ENCODE data around the gene SRBD1. TPM values are rescaled to one million over a fixed set of nuclear protein-coding genes. Genes with fewer than 3 reads are reported as not detected.
A peak's percentile ranks its signal among the peaks of the same experiment; 100 is the strongest.

The SRBD1 gene
- total RNA-seq, 1 experiment from 2014 or later = 20.6 TPM

DNA sequence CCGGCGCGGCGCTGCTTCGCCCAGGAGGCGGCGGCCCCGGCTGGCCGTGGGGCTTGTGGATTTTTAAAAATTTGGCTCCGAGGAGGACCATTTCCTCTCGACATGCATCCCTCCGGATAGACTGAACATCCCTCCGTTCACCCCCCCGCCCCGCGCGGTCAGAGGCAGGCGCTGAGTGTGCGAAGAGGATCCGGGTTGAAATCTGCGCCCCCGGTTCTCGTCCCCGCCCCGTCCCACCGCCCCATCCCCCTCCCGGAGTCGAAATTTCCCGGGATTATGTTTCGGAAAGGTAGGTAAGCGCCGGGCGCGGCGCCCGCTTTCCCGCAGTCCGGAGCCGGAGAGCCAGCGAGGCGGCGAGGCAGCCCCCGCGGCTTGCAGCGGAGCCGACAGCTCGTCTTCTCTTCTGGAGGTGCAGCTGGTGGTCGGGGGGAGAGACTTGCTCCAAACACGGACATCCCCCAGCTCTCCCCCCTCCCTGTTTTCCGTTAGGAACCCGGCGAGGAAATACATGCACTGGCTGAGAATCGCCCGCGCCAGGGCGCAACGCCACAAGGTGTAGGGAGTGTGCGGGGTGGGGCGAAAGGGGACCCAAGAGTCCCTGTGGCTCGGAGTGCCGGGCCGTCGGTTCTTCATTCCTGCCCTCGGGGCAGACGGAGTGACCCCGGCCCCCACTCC lies 40.5 kb upstream of the SRBD1 start, which contains the start of gene PRKCE:
PRKCE (plus strand) TSS at position 261 of the 675 bp plus-strand sequence.
- peak within 1 kb of the TSS; percentile 94 for H3K4me2 ChIP-seq (ENCODE audit: low read length)
- no peaks in the 10 kb centered on the region for H4K20me1 ChIP-seq (ENCODE audit: insufficient read depth)
- ChIA-PET RAD21 (ENCODE audit: low non-redundant PET in 1 of 2, low total read pairs in 2 of 2, uncharacterized antibody in 2 of 2, unreplicated experiment in 2 of 2) (no interaction called here), POLR2A (no interaction called here), CTCF (no interaction called here)
- TF ChIP-seq POLR2AphosphoS5 (IDR thresholded peaks at IDR 0.05; ENCODE audit: low read depth, low read length) (no peak), RAD21 (IDR thresholded peaks at IDR 0.05; ENCODE audit: low read depth) (0 out of 2 replicates have a peak, but pooled peaks have one; percentile 12), SP1 (IDR thresholded peaks at IDR 0.05; ENCODE audit: low read depth) (no peak)
- H3K9me2 ChIP-seq (ENCODE audit: insufficient read depth) = no peaks in the 10 kb centered on the region
- peaks cover 9 to 16% of the 10 kb centered on the region in 2 experiments for H3K4me1 ChIP-seq (ENCODE audit: control insufficient read depth in 1 of 2, insufficient read depth in 2 of 2, low read length in 2 of 2)
- H3K27ac ChIP-seq (ENCODE audit: low read depth, low read length) = peak within 1 kb of the TSS; percentile 81
- no peaks in the 10 kb centered on the region for H3K27me3 ChIP-seq (ENCODE audit: insufficient read depth, low read length)
- no peaks in the 10 kb centered on the region for H3K9me3 ChIP-seq (ENCODE audit: control insufficient read depth in 1 of 2, insufficient read depth in 1 of 2, low read depth in 1 of 2, low read length in 2 of 2)
- H3K9ac ChIP-seq (ENCODE audit: low read length) = peak within 1 kb of the TSS; percentile 76
- H3K79me2 ChIP-seq (ENCODE audit: insufficient read depth, low read length) = peaks cover 45% of the 10 kb centered on the region
- H3K36me3 ChIP-seq (ENCODE audit: control insufficient read depth in 1 of 2, insufficient read depth in 2 of 2, low read length in 2 of 2) = no peaks in the 10 kb centered on the region
- DNase-seq (ENCODE audit: low read depth, low spot score) = no peak
- intact Hi-C loops (cut with micrococcal nuclease) = loop anchor here (1.0 to 2.0 kb wide), 2 partner anchors 23 to 29 kb away; no protein-coding TSS in a partner anchor
- peak within 1 kb of the TSS; percentile 62 for H2AFZ ChIP-seq (ENCODE audit: low read depth, low read length, poor library complexity, severe bottlenecking)
- H3K4me3 ChIP-seq (replicated peaks in 1 of 2; ENCODE audit: low read depth in 1 of 2, low read length in 2 of 2) = peak within 1 kb of the TSS; percentile 74 to 84
- peak; percentile 54 for ATAC-seq
- no TSS peak for BruUV-seq (replicated peaks)

DNA sequence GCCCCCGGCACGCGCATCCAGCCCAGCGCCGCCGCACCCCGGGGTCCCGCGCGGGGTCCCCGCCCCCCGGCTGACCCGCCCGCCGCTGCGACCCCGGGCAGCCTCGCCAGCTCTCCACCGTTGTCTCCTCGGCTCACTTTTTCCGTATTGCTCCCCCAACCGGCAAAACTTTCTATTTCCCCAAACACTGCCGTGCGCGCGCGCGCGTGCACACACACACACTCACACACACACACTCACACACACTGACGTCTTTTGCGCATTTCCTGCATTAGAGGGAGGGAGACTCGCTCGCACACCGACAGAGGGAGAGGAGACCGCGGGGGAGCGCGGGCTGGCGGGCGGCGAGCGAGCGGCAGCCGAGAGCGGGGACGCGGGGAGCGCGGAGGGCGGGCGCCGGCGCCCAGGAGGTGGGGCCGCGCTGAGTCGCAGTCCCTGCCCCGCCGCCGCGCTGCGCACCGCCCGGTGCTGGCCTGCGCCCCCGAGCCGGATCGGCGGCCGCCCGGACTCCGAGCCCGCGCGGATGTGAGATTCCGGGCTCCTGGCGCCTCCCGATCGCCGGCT lies 39.9 kb upstream of the SRBD1 start:
- Histone ChIP-seq H2AFZ (ENCODE audit: low read depth, low read length, poor library complexity, severe bottlenecking) (no peak overlapping the region), H3K27me3 (ENCODE audit: insufficient read depth, low read length) (no peaks in the 10 kb centered on the region), H3K4me2 (ENCODE audit: low read length) (peak overlapping the region; percentile 94), H3K9ac (ENCODE audit: low read length) (peak overlapping the region; percentile 76), H4K20me1 (ENCODE audit: insufficient read depth) (no peaks in the 10 kb centered on the region), H3K4me3 (replicated peaks in 1 of 2; ENCODE audit: low read depth in 1 of 2, low read length in 2 of 2) (peak overlapping the region; percentile 74 to 84), H3K9me2 (ENCODE audit: insufficient read depth) (no peaks in the 10 kb centered on the region), H3K9me3 (ENCODE audit: control insufficient read depth in 1 of 2, insufficient read depth in 1 of 2, low read depth in 1 of 2, low read length in 2 of 2) (no peaks in the 10 kb centered on the region), H3K27ac (ENCODE audit: low read depth, low read length) (peak overlapping the region; percentile 81), H3K4me1 (ENCODE audit: control insufficient read depth in 1 of 2, insufficient read depth in 2 of 2, low read length in 2 of 2) (peaks cover 9 to 16% of the 10 kb centered on the region in 2 experiments), H3K79me2 (ENCODE audit: insufficient read depth, low read length) (peaks cover 42% of the 10 kb centered on the region), H3K36me3 (ENCODE audit: control insufficient read depth in 1 of 2, insufficient read depth in 2 of 2, low read length in 2 of 2) (no peaks in the 10 kb centered on the region)
- ChIA-PET RAD21 (ENCODE audit: low non-redundant PET in 1 of 2, low total read pairs in 2 of 2, uncharacterized antibody in 2 of 2, unreplicated experiment in 2 of 2) (no interaction called here), POLR2A (no interaction called here), CTCF (interaction anchor here (1.1 to 1.4 kb wide), 3 partner anchors 25 to 128 kb away, joined by 3 to 5 read pairs (median 4); no protein-coding TSS in a partner anchor)
- ATAC-seq (peak; percentile 85), DNase-seq (ENCODE audit: low read depth, low spot score) (peak; percentile 90)
- BruUV-seq (replicated peaks) = no TSS peak
- intact Hi-C loops (cut with micrococcal nuclease) = loop anchor here (1.0 to 2.0 kb wide), 2 partner anchors 24 to 29 kb away; no protein-coding TSS in a partner anchor
- TF ChIP-seq RAD21 (IDR thresholded peaks at IDR 0.05; ENCODE audit: low read depth) (peak; percentile 47), CBX3 (IDR thresholded peaks at IDR 0.05; ENCODE audit: low read depth) (peak; percentile 90; the same call in 1 of the 2 replicates), ELF1 (IDR thresholded peaks at IDR 0.05; ENCODE audit: borderline replicate concordance, low read depth) (no peak), ZFX (IDR thresholded peaks at IDR 0.05) (peak; percentile 51; the same call in 1 of the 2 replicates), EZH2 (IDR thresholded peaks at IDR 0.05) (no peak), SP1 (IDR thresholded peaks at IDR 0.05; ENCODE audit: low read depth) (peak; percentile 75), SRF (IDR thresholded peaks at IDR 0.05; ENCODE audit: low read depth) (no peak), POLR2A (IDR thresholded peaks at IDR 0.05; ENCODE audit: borderline replicate concordance, extremely low read depth, insufficient read depth, insufficient read length) (peak; percentile 86), JUND (IDR thresholded peaks at IDR 0.05) (no peak; the same call in 1 of the 2 replicates), EZH2phosphoT487 (IDR thresholded peaks at IDR 0.05; ENCODE audit: borderline replicate concordance) (no peak), FOSL1 (IDR thresholded peaks at IDR 0.05; ENCODE audit: low read depth) (no peak), POLR2AphosphoS5 (IDR thresholded peaks at IDR 0.05; ENCODE audit: low read depth, low read length) (peak; percentile 88)
- TF ChIP-seq, protein P1, sequence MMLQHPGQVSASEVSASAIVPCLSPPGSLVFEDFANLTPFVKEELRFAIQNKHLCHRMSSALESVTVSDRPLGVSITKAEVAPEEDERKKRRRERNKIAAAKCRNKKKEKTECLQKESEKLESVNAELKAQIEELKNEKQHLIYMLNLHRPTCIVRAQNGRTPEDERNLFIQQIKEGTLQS (IDR thresholded peaks at IDR 0.05) = no peak
- TF ChIP-seq, protein P2, sequence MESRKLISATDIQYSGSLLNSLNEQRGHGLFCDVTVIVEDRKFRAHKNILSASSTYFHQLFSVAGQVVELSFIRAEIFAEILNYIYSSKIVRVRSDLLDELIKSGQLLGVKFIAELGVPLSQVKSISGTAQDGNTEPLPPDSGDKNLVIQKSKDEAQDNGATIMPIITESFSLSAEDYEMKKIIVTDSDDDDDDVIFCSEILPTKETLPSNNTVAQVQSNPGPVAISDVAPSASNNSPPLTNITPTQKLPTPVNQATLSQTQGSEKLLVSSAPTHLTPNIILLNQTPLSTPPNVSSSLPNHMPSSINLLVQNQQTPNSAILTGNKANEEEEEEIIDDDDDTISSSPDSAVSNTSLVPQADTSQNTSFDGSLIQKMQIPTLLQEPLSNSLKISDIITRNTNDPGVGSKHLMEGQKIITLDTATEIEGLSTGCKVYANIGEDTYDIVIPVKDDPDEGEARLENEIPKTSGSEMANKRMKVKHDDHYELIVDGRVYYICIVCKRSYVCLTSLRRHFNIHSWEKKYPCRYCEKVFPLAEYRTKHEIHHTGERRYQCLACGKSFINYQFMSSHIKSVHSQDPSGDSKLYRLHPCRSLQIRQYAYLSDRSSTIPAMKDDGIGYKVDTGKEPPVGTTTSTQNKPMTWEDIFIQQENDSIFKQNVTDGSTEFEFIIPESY (IDR thresholded peaks at IDR 0.05; ENCODE audit: extremely low read depth, insufficient replicate concordance, low read length) = peak; percentile 74
- TF ChIP-seq, protein P3, sequence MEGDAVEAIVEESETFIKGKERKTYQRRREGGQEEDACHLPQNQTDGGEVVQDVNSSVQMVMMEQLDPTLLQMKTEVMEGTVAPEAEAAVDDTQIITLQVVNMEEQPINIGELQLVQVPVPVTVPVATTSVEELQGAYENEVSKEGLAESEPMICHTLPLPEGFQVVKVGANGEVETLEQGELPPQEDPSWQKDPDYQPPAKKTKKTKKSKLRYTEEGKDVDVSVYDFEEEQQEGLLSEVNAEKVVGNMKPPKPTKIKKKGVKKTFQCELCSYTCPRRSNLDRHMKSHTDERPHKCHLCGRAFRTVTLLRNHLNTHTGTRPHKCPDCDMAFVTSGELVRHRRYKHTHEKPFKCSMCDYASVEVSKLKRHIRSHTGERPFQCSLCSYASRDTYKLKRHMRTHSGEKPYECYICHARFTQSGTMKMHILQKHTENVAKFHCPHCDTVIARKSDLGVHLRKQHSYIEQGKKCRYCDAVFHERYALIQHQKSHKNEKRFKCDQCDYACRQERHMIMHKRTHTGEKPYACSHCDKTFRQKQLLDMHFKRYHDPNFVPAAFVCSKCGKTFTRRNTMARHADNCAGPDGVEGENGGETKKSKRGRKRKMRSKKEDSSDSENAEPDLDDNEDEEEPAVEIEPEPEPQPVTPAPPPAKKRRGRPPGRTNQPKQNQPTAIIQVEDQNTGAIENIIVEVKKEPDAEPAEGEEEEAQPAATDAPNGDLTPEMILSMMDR (IDR thresholded peaks at IDR 0.05 in 2 of 3, conservative IDR thresholded peaks at IDR 0.05 in 1 of 3; ENCODE audit: borderline replicate concordance in 1 of 3, insufficient read depth in 1 of 3, low read depth in 2 of 3, low read length in 2 of 3) = peak in 2 of 3 experiments; percentile 26 to 38; a peak in 4 of 6 replicates

All from HCT116 (cell line).